Measurements from ENCODE around the gene PLOD3.
A peak's percentile ranks its signal among the peaks of the same experiment; 100 is the strongest.

PLOD3 gene

DNA sequence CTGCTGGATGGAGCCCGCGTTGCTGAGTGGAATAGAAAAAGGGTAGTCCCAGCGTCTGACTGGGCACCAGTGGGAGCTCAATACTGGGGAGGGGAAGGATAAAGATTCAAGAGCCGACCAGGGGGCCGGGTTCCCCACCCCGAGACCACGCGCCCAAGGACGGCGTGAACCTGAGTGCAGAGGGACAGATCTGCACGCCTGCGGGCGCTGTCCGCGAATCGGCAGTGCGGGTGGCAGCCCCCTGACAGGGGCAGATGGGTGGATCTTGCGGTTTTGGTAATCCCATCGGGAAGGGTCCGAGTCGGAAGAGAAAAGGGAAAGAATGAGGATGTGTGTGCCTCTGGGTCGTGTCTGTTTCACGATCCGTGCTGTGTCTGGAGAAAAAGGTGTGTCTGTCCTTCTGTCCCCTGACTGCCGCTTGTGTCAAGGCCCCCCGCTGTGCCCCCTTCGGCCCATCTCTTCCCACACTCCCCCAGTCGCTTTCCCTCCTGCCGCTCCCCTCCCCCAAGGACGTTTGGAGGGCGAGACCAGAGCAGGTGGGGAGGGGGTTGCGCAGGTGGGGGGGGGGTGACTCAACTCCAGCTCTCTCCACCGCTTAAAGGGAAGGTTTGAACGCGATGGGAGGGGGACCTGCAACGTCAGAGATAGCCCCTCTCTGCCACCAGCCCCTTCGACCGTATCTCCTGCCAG lies 51.3 kb downstream of the PLOD3 start:
- DNase-seq: no peak
- H3K36me3 ChIP-seq (ENCODE audit: control insufficient read depth, insufficient read depth, low read length): no peaks in the 10 kb centered on the region
- no peak overlapping the region for H3K27ac ChIP-seq (ENCODE audit: insufficient read depth, low read length, poor library complexity, severe bottlenecking)
- H3K4me3 ChIP-seq (ENCODE audit: insufficient read depth, low read depth, low read length, poor library complexity, severe bottlenecking): no peak overlapping the region
- peaks cover 56% of the 10 kb centered on the region for H3K4me1 ChIP-seq (ENCODE audit: control insufficient read depth, insufficient read depth, low read length, poor library complexity, severe bottlenecking)
- H3K9me3 ChIP-seq (ENCODE audit: control insufficient read depth, low read length): no peaks in the 10 kb centered on the region
- peaks cover 88% of the 10 kb centered on the region for H3K27me3 ChIP-seq (replicated peaks; ENCODE audit: control insufficient read depth, insufficient read depth, low read length, poor library complexity, severe bottlenecking)

DNA sequence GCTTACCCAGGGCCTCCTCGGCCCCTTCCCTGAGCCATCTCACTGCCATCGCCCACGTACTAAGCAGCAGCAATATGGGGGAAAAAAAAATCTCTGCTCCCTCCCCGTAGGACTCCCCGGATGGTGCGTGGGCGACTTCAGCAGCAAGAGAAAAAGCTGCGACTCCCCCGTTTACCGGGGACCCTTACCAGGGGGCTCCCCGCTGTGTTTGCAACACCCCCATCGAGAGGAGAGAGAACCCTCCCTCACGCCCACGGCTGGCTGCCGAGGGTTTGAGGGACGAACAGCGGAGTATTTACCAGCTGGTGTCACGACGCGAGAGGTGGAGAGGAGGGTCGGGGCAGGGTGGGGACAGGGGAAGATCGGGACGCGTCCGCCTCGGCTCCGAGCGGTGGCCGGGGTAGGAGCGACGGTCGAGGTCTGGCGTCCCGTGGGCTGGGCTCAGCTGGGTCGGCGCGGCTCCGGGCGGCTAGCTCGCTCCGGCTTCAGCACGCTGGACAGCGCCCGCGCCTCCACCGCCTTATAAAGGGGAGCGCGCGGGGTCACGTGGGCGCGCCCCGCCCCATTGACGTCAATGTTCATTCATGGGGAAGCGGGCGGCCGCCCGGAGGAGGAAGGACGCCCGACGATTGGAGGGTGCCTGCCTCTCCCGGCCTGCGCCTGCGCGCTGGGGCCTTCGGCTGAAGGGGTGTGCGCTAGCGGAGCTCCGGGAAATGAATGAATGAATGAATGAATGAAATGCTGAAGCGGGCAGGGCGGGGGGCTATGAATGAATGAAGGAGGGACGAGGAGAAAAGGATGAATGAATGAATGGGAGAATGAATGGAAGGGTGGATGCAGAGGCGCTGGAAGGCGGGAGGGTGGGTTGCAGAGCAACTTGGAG lies 52.1 kb downstream of the PLOD3 start, which contains the start of gene VGF:
VGF (minus strand) TSS at position 495 of the 883 bp plus-strand sequence. CDS start 726 bp downstream, outside the sequence.
- no peak within 1 kb of the TSS for H3K4me3 ChIP-seq (ENCODE audit: insufficient read depth, low read depth, low read length, poor library complexity, severe bottlenecking)
- peaks cover 82% of the 10 kb centered on the region for H3K27me3 ChIP-seq (replicated peaks; ENCODE audit: control insufficient read depth, insufficient read depth, low read length, poor library complexity, severe bottlenecking)
- H3K4me1 ChIP-seq (ENCODE audit: control insufficient read depth, insufficient read depth, low read length, poor library complexity, severe bottlenecking): peaks cover 49% of the 10 kb centered on the region
- H3K9me3 ChIP-seq (ENCODE audit: control insufficient read depth, low read length): no peaks in the 10 kb centered on the region
- no peak within 1 kb of the TSS for H3K27ac ChIP-seq (ENCODE audit: insufficient read depth, low read length, poor library complexity, severe bottlenecking)
- H3K36me3 ChIP-seq (ENCODE audit: control insufficient read depth, insufficient read depth, low read length): no peaks in the 10 kb centered on the region
- DNase-seq: peak; percentile 80 to 87 (median 83)

GRCh38 chr7:101164071-101164840 lies 53.1 kb downstream of the PLOD3 start:
- no peaks in the 10 kb centered on the region for H3K9me3 ChIP-seq (ENCODE audit: control insufficient read depth, low read length)
- H3K27me3 ChIP-seq (replicated peaks; ENCODE audit: control insufficient read depth, insufficient read depth, low read length, poor library complexity, severe bottlenecking): peaks cover 71% of the 10 kb centered on the region
- no peak for DNase-seq
- peaks cover 2% of the 10 kb centered on the region for H3K36me3 ChIP-seq (ENCODE audit: control insufficient read depth, insufficient read depth, low read length)
- H3K4me1 ChIP-seq (ENCODE audit: control insufficient read depth, insufficient read depth, low read length, poor library complexity, severe bottlenecking): peaks cover 39% of the 10 kb centered on the region
- peak overlapping the region; percentile 48 for H3K4me3 ChIP-seq (ENCODE audit: insufficient read depth, low read depth, low read length, poor library complexity, severe bottlenecking)
- H3K27ac ChIP-seq (ENCODE audit: insufficient read depth, low read length, poor library complexity, severe bottlenecking): no peak overlapping the region

GRCh38 chr7:101163279-101164070 lies 53.9 kb downstream of the PLOD3 start:
- Histone ChIP-seq H3K36me3 (ENCODE audit: control insufficient read depth, insufficient read depth, low read length) (peaks cover 7% of the 10 kb centered on the region), H3K27ac (ENCODE audit: insufficient read depth, low read length, poor library complexity, severe bottlenecking) (no peak overlapping the region), H3K4me1 (ENCODE audit: control insufficient read depth, insufficient read depth, low read length, poor library complexity, severe bottlenecking) (peaks cover 39% of the 10 kb centered on the region), H3K9me3 (ENCODE audit: control insufficient read depth, low read length) (no peaks in the 10 kb centered on the region), H3K4me3 (ENCODE audit: insufficient read depth, low read depth, low read length, poor library complexity, severe bottlenecking) (peak overlapping the region; percentile 48), H3K27me3 (replicated peaks; ENCODE audit: control insufficient read depth, insufficient read depth, low read length, poor library complexity, severe bottlenecking) (peaks cover 64% of the 10 kb centered on the region)
- DNase-seq: no peak

DNA sequence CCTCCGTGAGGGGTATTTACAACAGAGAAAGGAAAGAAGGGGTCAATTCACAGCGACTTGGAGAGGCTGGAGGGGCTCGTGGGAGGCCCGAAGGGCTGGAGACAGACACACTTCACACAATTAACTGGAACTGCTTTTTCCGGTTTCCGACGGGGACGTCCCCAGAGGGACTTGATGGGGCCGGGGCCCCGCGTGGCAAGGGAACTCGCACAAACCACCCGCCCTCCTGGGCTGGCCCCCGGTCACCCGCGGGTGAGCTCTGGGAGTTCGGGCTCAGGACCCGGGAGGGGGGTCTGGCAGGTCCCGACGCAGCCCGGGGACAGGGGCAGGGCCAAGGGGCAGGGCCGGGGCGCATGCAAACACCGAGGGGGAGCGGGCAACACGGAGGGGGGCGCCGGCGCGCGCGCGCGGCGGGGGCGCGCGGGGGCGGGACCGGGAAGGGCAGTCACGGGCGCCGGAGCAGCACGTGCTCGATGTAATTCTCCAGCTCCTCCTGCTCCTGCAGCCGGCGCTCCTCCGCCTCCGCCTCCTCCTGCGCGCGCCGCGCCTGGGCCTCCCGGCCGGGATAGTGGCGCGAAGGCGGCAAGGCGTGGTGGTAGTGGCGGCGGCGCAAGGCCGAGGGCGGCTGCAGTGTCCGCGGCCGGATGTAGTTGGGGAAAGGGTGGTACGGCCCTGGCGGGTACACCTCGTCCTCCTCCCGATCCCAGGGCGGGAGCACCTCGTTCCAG lies 54.7 kb downstream of the PLOD3 start:
- Histone ChIP-seq H3K36me3 (ENCODE audit: control insufficient read depth, insufficient read depth, low read length) (peaks cover 7% of the 10 kb centered on the region), H3K27ac (ENCODE audit: insufficient read depth, low read length, poor library complexity, severe bottlenecking) (no peak overlapping the region), H3K9me3 (ENCODE audit: control insufficient read depth, low read length) (no peaks in the 10 kb centered on the region), H3K4me3 (ENCODE audit: insufficient read depth, low read depth, low read length, poor library complexity, severe bottlenecking) (no peak overlapping the region), H3K4me1 (ENCODE audit: control insufficient read depth, insufficient read depth, low read length, poor library complexity, severe bottlenecking) (peaks cover 39% of the 10 kb centered on the region), H3K27me3 (replicated peaks; ENCODE audit: control insufficient read depth, insufficient read depth, low read length, poor library complexity, severe bottlenecking) (peaks cover 56% of the 10 kb centered on the region)
- DNase-seq: no peak

- Histone ChIP-seq H3K36me3 (ENCODE audit: control insufficient read depth, insufficient read depth, low read length) (peaks cover 11% of the 10 kb centered on the region), H3K4me3 (ENCODE audit: insufficient read depth, low read depth, low read length, poor library complexity, severe bottlenecking) (no peak overlapping the region), H3K27ac (ENCODE audit: insufficient read depth, low read length, poor library complexity, severe bottlenecking) (no peak overlapping the region), H3K4me1 (ENCODE audit: control insufficient read depth, insufficient read depth, low read length, poor library complexity, severe bottlenecking) (peaks cover 39% of the 10 kb centered on the region), H3K27me3 (replicated peaks; ENCODE audit: control insufficient read depth, insufficient read depth, low read length, poor library complexity, severe bottlenecking) (peaks cover 48% of the 10 kb centered on the region), H3K9me3 (ENCODE audit: control insufficient read depth, low read length) (no peaks in the 10 kb centered on the region)
- no peak for DNase-seq
Measured at GRCh38 chr7:101161692-101162471, 55.5 kb downstream of the PLOD3 start.

DNA sequence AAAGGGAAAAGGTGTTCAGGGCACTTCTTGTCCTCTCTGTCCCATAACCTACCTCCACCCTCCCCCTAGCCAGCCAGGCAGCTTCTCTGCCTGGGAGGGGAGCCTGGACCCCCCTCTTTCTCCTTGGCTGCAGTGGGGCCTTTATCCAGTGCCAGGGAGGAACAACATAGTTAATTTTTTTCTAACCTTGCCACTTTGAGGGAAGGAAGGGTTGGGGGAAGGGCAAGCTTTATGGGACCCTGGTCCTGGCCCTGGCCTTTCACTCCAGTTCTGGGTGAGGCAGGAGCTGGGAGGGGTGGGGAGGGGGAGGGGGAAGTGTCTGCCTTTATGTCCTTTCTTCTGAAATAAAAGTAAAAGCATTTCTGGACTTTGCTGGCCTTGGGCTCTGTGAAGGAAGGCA lies 56.5 kb downstream of the PLOD3 start:
- no peak overlapping the region for H3K4me3 ChIP-seq (ENCODE audit: insufficient read depth, low read depth, low read length, poor library complexity, severe bottlenecking)
- H3K4me1 ChIP-seq (ENCODE audit: control insufficient read depth, insufficient read depth, low read length, poor library complexity, severe bottlenecking): peaks cover 32% of the 10 kb centered on the region
- no peak for DNase-seq
- no peaks in the 10 kb centered on the region for H3K9me3 ChIP-seq (ENCODE audit: control insufficient read depth, low read length)
- no peak overlapping the region for H3K27ac ChIP-seq (ENCODE audit: insufficient read depth, low read length, poor library complexity, severe bottlenecking)
- H3K27me3 ChIP-seq (replicated peaks; ENCODE audit: control insufficient read depth, insufficient read depth, low read length, poor library complexity, severe bottlenecking): peaks cover 38% of the 10 kb centered on the region
- H3K36me3 ChIP-seq (ENCODE audit: control insufficient read depth, insufficient read depth, low read length): peaks cover 11% of the 10 kb centered on the region

DNA sequence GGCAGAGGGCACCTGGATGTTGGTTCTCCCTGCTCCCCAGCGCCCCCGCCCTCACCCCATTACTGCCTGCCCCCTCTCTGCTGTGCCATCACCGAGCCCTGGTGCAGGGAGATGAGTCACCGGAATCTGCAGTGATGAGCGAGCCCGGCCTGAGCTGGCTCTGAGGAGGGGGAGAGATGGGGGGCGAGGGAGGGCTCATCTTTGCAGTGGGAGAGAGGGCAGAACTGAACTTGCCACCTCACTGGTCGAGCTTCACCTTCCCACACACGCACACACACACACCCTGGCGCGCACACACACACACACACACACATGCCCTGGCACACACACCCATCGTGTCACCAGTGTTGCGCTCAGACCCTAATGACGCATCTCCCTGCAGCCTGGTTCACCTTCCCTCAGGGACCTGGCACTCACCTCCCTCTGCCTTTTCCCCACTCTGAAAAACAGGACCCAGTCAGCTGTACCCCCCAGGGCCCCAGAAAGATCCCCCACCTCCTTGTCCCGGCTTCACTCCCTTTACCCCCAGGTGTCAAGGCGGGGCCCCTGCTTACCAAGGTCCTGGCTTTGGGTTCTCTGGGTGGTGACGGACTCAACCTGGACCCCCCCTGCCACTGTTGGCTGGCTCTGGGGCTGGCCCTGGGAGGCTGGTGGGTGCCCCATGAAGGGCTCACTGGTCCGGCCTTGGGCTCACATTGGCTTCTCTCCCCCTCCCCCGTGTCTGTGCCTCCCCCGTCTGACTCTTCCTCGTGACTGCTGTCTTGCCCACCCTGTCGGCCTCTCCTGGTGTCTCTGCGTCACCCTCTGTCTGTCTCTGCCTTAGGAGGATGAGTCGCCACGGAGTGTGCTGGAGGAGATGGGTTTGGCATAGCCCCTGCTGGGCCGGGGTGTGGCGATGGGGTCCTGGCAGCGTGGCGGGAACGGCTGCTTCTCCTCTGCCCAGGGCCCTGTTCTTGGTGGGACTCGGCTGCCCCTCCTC lies 57.4 kb downstream of the PLOD3 start:
- H3K4me3 ChIP-seq (ENCODE audit: insufficient read depth, low read depth, low read length, poor library complexity, severe bottlenecking): no peak overlapping the region
- peaks cover 30% of the 10 kb centered on the region for H3K27me3 ChIP-seq (replicated peaks; ENCODE audit: control insufficient read depth, insufficient read depth, low read length, poor library complexity, severe bottlenecking)
- no peak overlapping the region for H3K27ac ChIP-seq (ENCODE audit: insufficient read depth, low read length, poor library complexity, severe bottlenecking)
- H3K36me3 ChIP-seq (ENCODE audit: control insufficient read depth, insufficient read depth, low read length): peaks cover 11% of the 10 kb centered on the region
- H3K4me1 ChIP-seq (ENCODE audit: control insufficient read depth, insufficient read depth, low read length, poor library complexity, severe bottlenecking): peaks cover 28% of the 10 kb centered on the region
- H3K9me3 ChIP-seq (ENCODE audit: control insufficient read depth, low read length): no peaks in the 10 kb centered on the region
- no peak for DNase-seq

Data from effector memory CD4-positive, alpha-beta T cell (primary cell).